GM10266 (cell line): Measurements from ENCODE around the gene NUF2.

Experiments used
- DNase-seq: peaks from one replicate; pipeline ENCODE4 v3.0.0; 2012; ENCODE audit errors: extremely low spot score
- TF ChIP-seq, protein P1 (sequence below): IDR thresholded peaks from 2 replicates; pipeline ENCODE4 v1.5.1; 2012; ENCODE audit warnings: mild to moderate bottlenecking, low read depth; ENCODE audit not compliant: control insufficient read depth, insufficient read depth; ENCODE audit errors: missing control alignments

The NUF2 gene

GRCh38 chr1:163295949-163296348, 25.8 kb upstream of the NUF2 start:
- DNase-seq, result no peak
- TF ChIP-seq, protein P1, sequence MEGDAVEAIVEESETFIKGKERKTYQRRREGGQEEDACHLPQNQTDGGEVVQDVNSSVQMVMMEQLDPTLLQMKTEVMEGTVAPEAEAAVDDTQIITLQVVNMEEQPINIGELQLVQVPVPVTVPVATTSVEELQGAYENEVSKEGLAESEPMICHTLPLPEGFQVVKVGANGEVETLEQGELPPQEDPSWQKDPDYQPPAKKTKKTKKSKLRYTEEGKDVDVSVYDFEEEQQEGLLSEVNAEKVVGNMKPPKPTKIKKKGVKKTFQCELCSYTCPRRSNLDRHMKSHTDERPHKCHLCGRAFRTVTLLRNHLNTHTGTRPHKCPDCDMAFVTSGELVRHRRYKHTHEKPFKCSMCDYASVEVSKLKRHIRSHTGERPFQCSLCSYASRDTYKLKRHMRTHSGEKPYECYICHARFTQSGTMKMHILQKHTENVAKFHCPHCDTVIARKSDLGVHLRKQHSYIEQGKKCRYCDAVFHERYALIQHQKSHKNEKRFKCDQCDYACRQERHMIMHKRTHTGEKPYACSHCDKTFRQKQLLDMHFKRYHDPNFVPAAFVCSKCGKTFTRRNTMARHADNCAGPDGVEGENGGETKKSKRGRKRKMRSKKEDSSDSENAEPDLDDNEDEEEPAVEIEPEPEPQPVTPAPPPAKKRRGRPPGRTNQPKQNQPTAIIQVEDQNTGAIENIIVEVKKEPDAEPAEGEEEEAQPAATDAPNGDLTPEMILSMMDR, result no peak

DNA sequence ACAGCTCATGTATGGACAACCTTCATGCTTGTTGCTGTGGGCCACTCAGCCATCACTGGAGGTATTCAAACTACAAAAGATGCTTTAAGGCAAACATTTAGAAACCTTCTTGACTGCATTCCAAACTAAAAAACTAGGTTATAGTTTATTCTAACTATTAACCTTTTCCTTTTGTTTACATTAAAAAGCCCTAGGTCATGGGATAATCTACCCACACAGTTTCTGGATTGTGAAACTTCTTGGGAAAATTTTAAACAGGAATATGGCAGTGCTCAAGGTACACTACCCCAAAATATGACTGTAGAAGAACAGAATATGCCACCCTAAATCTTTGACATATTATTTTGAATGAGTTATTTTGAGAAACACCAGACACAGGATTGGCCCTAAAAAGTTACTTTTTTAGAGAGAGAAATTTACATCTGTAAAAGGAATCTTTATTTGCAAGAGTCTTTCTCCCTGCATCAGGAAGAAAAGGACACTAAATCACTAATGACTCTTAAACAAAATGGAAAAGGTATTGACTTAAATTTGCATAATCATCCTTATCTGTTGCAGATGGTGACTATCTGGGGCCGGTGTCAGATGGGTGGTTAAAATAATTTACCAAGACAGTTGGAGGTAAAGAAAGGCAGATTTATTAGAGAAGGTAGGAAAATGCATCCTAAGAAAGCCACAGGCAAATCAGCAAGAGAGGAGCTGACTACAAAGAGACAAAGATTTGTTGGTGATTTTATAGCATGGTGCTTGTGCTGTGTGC, 25.1 kb upstream of the NUF2 start:
- DNase-seq, result no peak

GRCh38 chr1:163298365-163298764, 23.4 kb upstream of the NUF2 start:
- no peak for DNase-seq

More for the DNA sequence above, 25.1 kb upstream of the NUF2 start:
- TF ChIP-seq, protein P1, result no peak

DNA sequence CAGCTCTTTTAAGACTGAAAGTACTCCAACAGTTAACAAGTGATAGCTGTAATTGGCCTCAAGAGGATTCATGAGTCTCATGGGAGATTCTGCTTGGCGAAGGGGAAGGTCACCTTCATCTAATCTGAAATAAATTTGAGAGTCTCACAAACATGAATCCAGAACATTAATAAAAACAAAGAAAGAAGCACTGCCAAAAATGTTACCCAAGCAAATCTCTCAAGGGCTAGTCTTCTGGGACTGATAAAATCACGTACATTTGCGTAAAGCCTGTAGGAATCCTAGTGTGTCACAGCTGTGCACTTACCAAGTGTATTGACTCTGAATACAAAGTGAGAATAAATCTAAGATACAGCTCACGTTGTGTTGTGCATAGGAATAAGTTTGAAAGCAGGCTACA, 21.2 kb upstream of the NUF2 start:
- TF ChIP-seq, protein P1, result no peak
- DNase-seq, result no peak

More at GRCh38 chr1:163298365-163298764, 23.4 kb upstream of the NUF2 start:
- TF ChIP-seq, protein P1, result no peak

- TF ChIP-seq, protein P1, result no peak
- no peak for DNase-seq
Observed at GRCh38 chr1:163303561-163303960, 18.2 kb upstream of the NUF2 start.

DNA sequence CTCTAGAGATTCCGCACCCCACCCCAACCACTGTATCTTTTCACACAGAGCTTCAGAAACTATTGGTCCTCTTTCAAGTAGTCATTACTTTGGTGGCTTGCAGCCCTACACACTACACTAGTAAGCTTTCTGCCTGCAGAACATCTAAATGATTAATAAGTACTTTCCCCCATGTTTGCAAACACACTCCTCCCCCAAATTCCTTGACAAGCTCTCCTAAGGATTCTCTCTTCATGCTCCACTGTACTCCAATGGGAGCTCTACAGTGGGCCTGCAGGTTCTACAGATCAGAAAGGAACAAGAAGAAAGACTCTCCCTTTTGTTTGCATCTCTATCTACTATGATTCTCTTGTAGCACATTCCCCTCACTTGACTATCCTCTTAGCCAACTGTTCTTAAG, 16.3 kb upstream of the NUF2 start:
- TF ChIP-seq, protein P1, result no peak

DNA sequence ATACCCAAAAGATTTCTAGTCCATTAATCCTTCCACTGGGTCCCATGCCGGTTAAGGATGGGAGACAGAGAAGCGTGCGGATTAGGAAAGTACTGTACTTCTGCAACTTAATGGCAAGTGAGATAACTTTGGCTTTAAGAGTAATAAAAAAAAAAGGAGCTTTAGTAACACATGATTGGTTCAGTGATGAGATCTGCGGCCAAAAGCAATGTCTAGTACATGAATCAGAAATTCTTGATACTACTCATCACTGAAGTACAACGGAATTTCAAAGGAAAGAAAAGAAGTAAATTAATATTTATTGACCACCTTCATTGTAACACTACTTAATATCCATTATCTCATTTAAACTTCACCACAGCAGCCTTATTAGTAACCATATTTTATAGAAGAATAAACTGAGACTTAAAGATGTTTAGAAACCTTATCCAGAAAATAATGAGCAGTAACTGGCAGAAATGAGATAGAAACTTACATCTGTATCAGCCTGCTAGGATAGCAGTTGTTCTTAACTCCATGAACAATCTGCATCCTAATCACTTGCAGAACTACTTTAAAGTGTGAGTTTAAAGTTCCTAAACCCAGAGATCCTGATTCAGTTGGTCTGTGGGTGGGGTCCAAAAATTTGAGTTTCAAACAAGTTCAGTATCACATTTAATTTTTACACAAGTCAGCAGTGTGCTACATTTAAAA, 14.1 kb upstream of the NUF2 start:
- DNase-seq, result no peak
- TF ChIP-seq, protein P1, result no peak

More for the DNA sequence above, 16.3 kb upstream of the NUF2 start:
- no peak for DNase-seq
